ENCODE data around the gene PACSIN1. TPM values are rescaled to one million over a fixed set of nuclear protein-coding genes. Genes with fewer than 3 reads are reported as not detected.

The PACSIN1 gene
- total RNA-seq, 1 experiment from 2014 or later, result 5.0 TPM

- TF ChIP-seq ZBTB33 (IDR thresholded peaks at IDR 0.05; ENCODE audit: extremely low read depth, insufficient replicate concordance, low read length), result no peak
- TF ChIP-seq JUND (IDR thresholded peaks at IDR 0.05), result no peak
Measured at GRCh38 chr6:34517966-34518365, 52.1 kb downstream of the PACSIN1 start (continued).

GRCh38 chr6:34518669-34519365, 52.9 kb downstream of the PACSIN1 start:
- Histone ChIP-seq H3K9me2 (ENCODE audit: insufficient read depth) (no peaks in the 10 kb centered on the region), H3K79me2 (ENCODE audit: insufficient read depth, low read length) (no peaks in the 10 kb centered on the region), H3K27ac (ENCODE audit: low read depth, low read length) (no peak overlapping the region), H3K4me3 (replicated peaks in 1 of 2; ENCODE audit: low read depth in 1 of 2, low read length in 2 of 2) (no peak overlapping the region), H2AFZ (ENCODE audit: low read depth, low read length, poor library complexity, severe bottlenecking) (no peak overlapping the region), H4K20me1 (ENCODE audit: insufficient read depth) (no peaks in the 10 kb centered on the region), H3K4me1 (ENCODE audit: control insufficient read depth in 1 of 2, insufficient read depth in 2 of 2, low read length in 2 of 2) (no peaks in the 10 kb centered on the region), H3K36me3 (ENCODE audit: control insufficient read depth in 1 of 2, insufficient read depth in 2 of 2, low read length in 2 of 2) (no peaks in the 10 kb centered on the region), H3K4me2 (ENCODE audit: low read length) (no peak overlapping the region), H3K27me3 (ENCODE audit: insufficient read depth, low read length) (no peaks in the 10 kb centered on the region), H3K9me3 (ENCODE audit: control insufficient read depth in 1 of 2, insufficient read depth in 1 of 2, low read depth in 1 of 2, low read length in 2 of 2) (no peaks in the 10 kb centered on the region), H3K9ac (ENCODE audit: low read length) (no peak overlapping the region)
- ATAC-seq (no peak), DNase-seq (ENCODE audit: low read depth, low spot score) (no peak)
- ChIA-PET RAD21 (ENCODE audit: low non-redundant PET in 1 of 2, low total read pairs in 2 of 2, uncharacterized antibody in 2 of 2, unreplicated experiment in 2 of 2) (no interaction called here), CTCF (no interaction called here), POLR2A (no interaction called here)
- no peak for TF ChIP-seq ELF1 (IDR thresholded peaks at IDR 0.05; ENCODE audit: borderline replicate concordance, low read depth)
- TF ChIP-seq POLR2AphosphoS5 (IDR thresholded peaks at IDR 0.05; ENCODE audit: low read depth, low read length), result no peak
- TF ChIP-seq, protein P1, sequence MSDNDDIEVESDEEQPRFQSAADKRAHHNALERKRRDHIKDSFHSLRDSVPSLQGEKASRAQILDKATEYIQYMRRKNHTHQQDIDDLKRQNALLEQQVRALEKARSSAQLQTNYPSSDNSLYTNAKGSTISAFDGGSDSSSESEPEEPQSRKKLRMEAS (IDR thresholded peaks at IDR 0.05), result no peak
- no peak for TF ChIP-seq ZFX (IDR thresholded peaks at IDR 0.05)
- no peak for TF ChIP-seq ZNF274 (IDR thresholded peaks at IDR 0.05; ENCODE audit: low read depth, low read length)
- BruUV-seq (replicated peaks), result no TSS peak
- intact Hi-C loops (cut with micrococcal nuclease), result no loop called here
